MM.1S (cell line): ENCODE results near the gene PIGP.

Source experiments
- DNase-seq: peaks from one replicate; pipeline ENCODE4 v3.0.0-alpha.2; 2015
- H2AFZ ChIP-seq: fragments of 300-600 bp; sonication (generic); 2 replicates; pipeline ENCODE4 v1.6.0; 2016; ENCODE audit warnings: antibody characterized with exemption, low read length
- H3F3A ChIP-seq: fragments of 300-600 bp; sonication (generic); 2 replicates; pipeline ENCODE4 v1.6.1; 2016; ENCODE audit warnings: mild to moderate bottlenecking, antibody characterized with exemption, low read length, moderate library complexity, mixed read lengths; ENCODE audit not compliant: insufficient read depth
- H3K27ac ChIP-seq: fragments of 300-600 bp; sonication (generic); 2 replicates; pipeline ENCODE4 v1.5.1; 2016; ENCODE audit warnings: mild to moderate bottlenecking, low read length
- H3K27me3 ChIP-seq: fragments of 300-600 bp; sonication (generic); replicated peaks from 2 replicates; pipeline ENCODE4 v1.6.0; 2016; ENCODE audit warnings: low read length; ENCODE audit not compliant: insufficient read depth
- H3K36me3 ChIP-seq: fragments of 300-600 bp; sonication (generic); replicated peaks from 2 replicates; pipeline ENCODE4 v1.6.1; 2016; ENCODE audit warnings: mild to moderate bottlenecking, low read length, mixed read lengths; ENCODE audit not compliant: insufficient read depth
- H3K4me1 ChIP-seq: fragments of 300-600 bp; sonication (generic); 2 replicates; pipeline ENCODE4 v1.6.1; 2016; ENCODE audit warnings: low read length, mixed read lengths
- H3K4me2 ChIP-seq: fragments of 300-600 bp; sonication (generic); 2 replicates; pipeline ENCODE4 v1.6.0; 2016; ENCODE audit warnings: low read depth, low read length
- H3K4me3 ChIP-seq: fragments of 300-600 bp; sonication (generic); 2 replicates; pipeline ENCODE4 v1.5.1; 2016; ENCODE audit warnings: low read length, mixed read lengths
- H3K79me2 ChIP-seq: fragments of 300-600 bp; sonication (generic); 2 replicates; pipeline ENCODE4 v1.6.1; 2016; ENCODE audit warnings: mixed run types, low read length, mixed read lengths
- H3K9ac ChIP-seq: fragments of 300-600 bp; sonication (generic); 2 replicates; pipeline ENCODE4 v1.6.1; 2016; ENCODE audit warnings: low read length, mixed read lengths
- H3K9me2 ChIP-seq: fragments of 300-600 bp; sonication (generic); replicated peaks from 2 replicates; pipeline ENCODE4 v1.6.1; 2016; ENCODE audit warnings: mild to moderate bottlenecking, low read length, mixed read lengths; ENCODE audit not compliant: insufficient read depth
- H3K9me3 ChIP-seq: fragments of 300-600 bp; sonication (generic); replicated peaks from 2 replicates; pipeline ENCODE4 v1.6.1; 2016; ENCODE audit warnings: mild to moderate bottlenecking, low read length, mixed read lengths; ENCODE audit not compliant: insufficient read depth
- H4K20me1 ChIP-seq: fragments of 300-600 bp; sonication (generic); 2 replicates; pipeline ENCODE4 v1.6.1; 2016; ENCODE audit warnings: mild to moderate bottlenecking, low read length, moderate library complexity, mixed read lengths; ENCODE audit not compliant: insufficient read depth
- EZH2 ChIP-seq: fragments of 300-600 bp; sonication (generic); optimal IDR thresholded peaks from 2 replicates; pipeline ENCODE3; 2017; ENCODE audit warnings: low read depth, mild to moderate bottlenecking, antibody characterized with exemption, low read length, mixed read lengths
- EZH2phosphoT487 ChIP-seq: fragments of 300-600 bp; sonication (generic); IDR thresholded peaks from 2 replicates; pipeline ENCODE4 v1.6.1; 2018; ENCODE audit warnings: antibody characterized with exemption, low read length
- TF ChIP-seq, protein P1 (sequence below): fragments of 300-600 bp; sonication (generic); IDR thresholded peaks from 2 replicates; pipeline ENCODE4 v1.5.1; 2016; ENCODE audit warnings: antibody characterized with exemption, low read length, mixed read lengths

The PIGP gene

DNA sequence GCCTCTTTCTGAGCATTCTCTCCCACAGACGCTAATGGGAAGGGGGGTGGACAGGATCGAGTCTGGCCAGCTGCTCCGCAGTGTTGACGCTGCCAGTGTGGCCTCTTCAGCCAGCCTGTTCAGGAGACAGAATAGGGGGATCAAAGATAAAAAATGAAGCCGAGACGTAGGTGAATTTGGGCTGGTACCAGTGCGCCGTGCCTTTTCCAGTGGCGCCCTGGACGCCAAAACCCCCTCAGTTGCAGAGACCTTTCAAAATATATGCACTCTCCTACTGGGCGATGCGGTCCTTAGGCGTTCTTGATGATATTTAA, 1.3 kb upstream of the PIGP start:
- Histone ChIP-seq H4K20me1 (no peaks in the 10 kb centered on the region), H3K27me3 (no peaks in the 10 kb centered on the region), H3K79me2 (peaks cover 51% of the 10 kb centered on the region), H3F3A (no peaks in the 10 kb centered on the region), H3K9me3 (no peaks in the 10 kb centered on the region), H3K4me2 (peak overlapping the region; percentile 91), H3K4me1 (peaks cover 13% of the 10 kb centered on the region), H2AFZ (peak overlapping the region; percentile 87), H3K36me3 (no peaks in the 10 kb centered on the region), H3K27ac (no peak overlapping the region), H3K4me3 (peak overlapping the region; percentile 84), H3K9me2 (no peaks in the 10 kb centered on the region), H3K9ac (peak overlapping the region; percentile 76)
- TF ChIP-seq, protein P1, sequence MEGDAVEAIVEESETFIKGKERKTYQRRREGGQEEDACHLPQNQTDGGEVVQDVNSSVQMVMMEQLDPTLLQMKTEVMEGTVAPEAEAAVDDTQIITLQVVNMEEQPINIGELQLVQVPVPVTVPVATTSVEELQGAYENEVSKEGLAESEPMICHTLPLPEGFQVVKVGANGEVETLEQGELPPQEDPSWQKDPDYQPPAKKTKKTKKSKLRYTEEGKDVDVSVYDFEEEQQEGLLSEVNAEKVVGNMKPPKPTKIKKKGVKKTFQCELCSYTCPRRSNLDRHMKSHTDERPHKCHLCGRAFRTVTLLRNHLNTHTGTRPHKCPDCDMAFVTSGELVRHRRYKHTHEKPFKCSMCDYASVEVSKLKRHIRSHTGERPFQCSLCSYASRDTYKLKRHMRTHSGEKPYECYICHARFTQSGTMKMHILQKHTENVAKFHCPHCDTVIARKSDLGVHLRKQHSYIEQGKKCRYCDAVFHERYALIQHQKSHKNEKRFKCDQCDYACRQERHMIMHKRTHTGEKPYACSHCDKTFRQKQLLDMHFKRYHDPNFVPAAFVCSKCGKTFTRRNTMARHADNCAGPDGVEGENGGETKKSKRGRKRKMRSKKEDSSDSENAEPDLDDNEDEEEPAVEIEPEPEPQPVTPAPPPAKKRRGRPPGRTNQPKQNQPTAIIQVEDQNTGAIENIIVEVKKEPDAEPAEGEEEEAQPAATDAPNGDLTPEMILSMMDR: no peak
- no peak for DNase-seq

DNA sequence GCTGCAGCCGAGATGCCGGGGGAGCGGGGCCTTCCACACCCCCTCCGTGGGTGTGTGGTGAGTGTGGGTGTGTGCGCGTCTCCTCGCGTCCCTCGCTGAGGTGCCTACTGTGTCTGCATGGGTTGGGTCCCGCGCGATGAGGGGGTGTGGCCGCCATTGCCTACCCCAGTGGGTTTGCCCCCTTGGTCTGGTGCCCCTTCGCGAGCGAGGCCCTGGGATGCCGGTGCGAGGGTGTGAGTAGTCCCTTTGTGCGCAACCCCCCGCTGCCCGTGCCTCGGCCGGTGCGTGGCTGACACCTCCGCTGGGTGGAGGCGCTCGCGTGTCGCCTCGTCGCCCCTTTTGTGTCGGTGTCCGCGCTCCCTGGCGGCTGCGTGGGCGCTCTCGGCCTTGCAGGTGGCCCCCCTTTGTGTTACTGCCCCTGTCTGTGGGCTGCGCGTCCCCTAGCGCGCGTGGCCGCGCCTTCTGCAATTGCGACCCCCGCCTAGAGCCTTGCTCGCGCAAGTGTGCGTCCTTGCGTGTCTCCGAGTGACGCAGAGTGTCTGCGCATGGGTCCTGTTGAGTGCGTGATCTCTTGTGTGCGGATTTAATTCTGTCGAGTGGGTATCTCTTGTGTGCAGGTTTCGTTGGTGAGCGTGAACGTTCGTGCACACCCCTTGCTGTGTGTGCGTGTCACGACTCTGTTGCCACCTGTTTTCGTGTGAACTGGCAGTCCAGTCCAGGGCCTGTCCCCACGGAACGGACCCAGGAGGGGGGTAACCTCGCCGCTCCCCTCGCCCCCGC, 736 bp upstream of the PIGP start:
- DNase-seq: peak; percentile 54
- no peaks in the 10 kb centered on the region for H3K9me3 ChIP-seq
- TF ChIP-seq, protein P1: peak; percentile 30
- TF ChIP-seq EZH2phosphoT487: no peak
- H3K4me2 ChIP-seq: peak overlapping the region; percentile 91
- H3K27me3 ChIP-seq: no peaks in the 10 kb centered on the region
- H2AFZ ChIP-seq: peak overlapping the region; percentile 87
- peaks cover 46% of the 10 kb centered on the region for H3K79me2 ChIP-seq
- peak overlapping the region; percentile 76 for H3K9ac ChIP-seq
- peak overlapping the region; percentile 41; the same call in 1 of the 2 replicates for H3K27ac ChIP-seq
- H4K20me1 ChIP-seq: no peaks in the 10 kb centered on the region
- no peaks in the 10 kb centered on the region for H3F3A ChIP-seq
- H3K4me1 ChIP-seq: peaks cover 13% of the 10 kb centered on the region
- H3K36me3 ChIP-seq: no peaks in the 10 kb centered on the region
- peak overlapping the region; percentile 84 for H3K4me3 ChIP-seq
- no peaks in the 10 kb centered on the region for H3K9me2 ChIP-seq

DNA sequence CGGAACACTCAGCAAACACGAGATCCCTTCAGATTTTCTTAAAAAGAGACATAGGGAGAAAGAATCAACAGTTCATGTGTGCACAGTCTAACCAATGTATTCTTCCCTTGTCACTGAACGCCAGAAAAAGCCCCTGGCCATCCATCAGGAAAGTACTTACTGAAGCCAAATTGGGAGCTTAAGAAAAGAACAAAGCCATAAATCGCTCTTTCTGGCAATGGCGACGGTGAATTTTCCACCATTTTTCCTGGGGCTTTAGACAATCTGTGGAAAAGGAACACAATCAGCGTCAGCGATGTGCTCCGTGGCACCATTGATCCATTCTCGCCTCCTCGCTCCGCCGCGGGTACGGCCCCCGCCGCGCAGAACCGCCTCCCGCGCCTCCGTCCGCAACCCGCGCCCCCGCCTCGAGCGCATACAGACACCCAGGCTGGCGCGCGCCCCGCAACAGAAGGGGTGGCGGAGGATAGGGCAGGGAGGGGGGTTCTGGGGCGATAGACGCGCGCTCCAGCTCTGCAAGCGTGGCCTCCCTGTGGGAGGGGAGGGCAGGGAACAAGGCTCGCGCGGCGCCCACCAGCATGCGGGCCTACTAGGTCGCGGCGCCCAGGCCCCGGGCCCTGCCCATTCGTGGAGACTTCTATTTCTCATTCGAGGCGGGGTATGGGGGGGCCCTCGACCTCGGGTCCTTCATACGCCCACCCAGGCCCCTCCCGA, 440 bp downstream of the PIGP start:
- Histone ChIP-seq H3K27ac (peak overlapping the region; percentile 32; the same call in 1 of the 2 replicates), H3K4me2 (peak overlapping the region; percentile 95), H3K4me3 (peak overlapping the region; percentile 78), H3K9me3 (no peaks in the 10 kb centered on the region), H3K9ac (peak overlapping the region; percentile 87), H3K4me1 (peaks cover 13% of the 10 kb centered on the region), H3K9me2 (no peaks in the 10 kb centered on the region), H4K20me1 (no peaks in the 10 kb centered on the region), H3K79me2 (peaks cover 37% of the 10 kb centered on the region), H2AFZ (peak overlapping the region; percentile 98), H3K27me3 (no peaks in the 10 kb centered on the region), H3F3A (no peaks in the 10 kb centered on the region), H3K36me3 (no peaks in the 10 kb centered on the region)
- TF ChIP-seq, protein P1: no peak
- TF ChIP-seq EZH2 (no peak), EZH2phosphoT487 (no peak)
- no peak for DNase-seq
